ENCODE results near the gene METAP2. TPM values are rescaled to one million over a fixed set of nuclear protein-coding genes. Genes with fewer than 3 reads are reported as not detected.

METAP2 gene
- total RNA-seq (10 to 100 TPM; 50.9 to 69.8 (median 55.5) TPM), polyA plus RNA-seq (10 to 100 TPM; 61.0 to 66.2 TPM)
- long read RNA-seq, donor 1, transcript METAP2-202 (11 exons, 3,601 nt), result major isoform, 52 of 68 reads
- long read RNA-seq, donor 1, transcript METAP2-210 (11 exons, 1,874 nt), result minor isoform, 6 of 68 reads
- long read RNA-seq, donor 1, partial matches to known transcripts, result 8 of 68 reads
- long read RNA-seq, donor 1, other reads (novel, unspliced or antisense), result 1 of 68 reads
- long read RNA-seq, donor 2, transcript METAP2-202 (11 exons, 3,601 nt), result major isoform, 129 of 157 reads
- long read RNA-seq, donor 2, transcript METAP2-210 (11 exons, 1,874 nt), result minor isoform, 14 of 157 reads
- long read RNA-seq, donor 2, partial matches to known transcripts, result 8 of 157 reads
- long read RNA-seq, donor 2, other reads (novel, unspliced or antisense), result 4 of 157 reads
- long read RNA-seq, donor 3, transcript METAP2-210 (11 exons, 1,874 nt), result minor isoform, 6 of 60 reads
- long read RNA-seq, donor 3, transcript METAP2-202 (11 exons, 3,601 nt), result major isoform, 45 of 60 reads
- long read RNA-seq, donor 3, partial matches to known transcripts, result 6 of 60 reads
- long read RNA-seq, donor 3, other reads (novel, unspliced or antisense), result 3 of 60 reads

DNA sequence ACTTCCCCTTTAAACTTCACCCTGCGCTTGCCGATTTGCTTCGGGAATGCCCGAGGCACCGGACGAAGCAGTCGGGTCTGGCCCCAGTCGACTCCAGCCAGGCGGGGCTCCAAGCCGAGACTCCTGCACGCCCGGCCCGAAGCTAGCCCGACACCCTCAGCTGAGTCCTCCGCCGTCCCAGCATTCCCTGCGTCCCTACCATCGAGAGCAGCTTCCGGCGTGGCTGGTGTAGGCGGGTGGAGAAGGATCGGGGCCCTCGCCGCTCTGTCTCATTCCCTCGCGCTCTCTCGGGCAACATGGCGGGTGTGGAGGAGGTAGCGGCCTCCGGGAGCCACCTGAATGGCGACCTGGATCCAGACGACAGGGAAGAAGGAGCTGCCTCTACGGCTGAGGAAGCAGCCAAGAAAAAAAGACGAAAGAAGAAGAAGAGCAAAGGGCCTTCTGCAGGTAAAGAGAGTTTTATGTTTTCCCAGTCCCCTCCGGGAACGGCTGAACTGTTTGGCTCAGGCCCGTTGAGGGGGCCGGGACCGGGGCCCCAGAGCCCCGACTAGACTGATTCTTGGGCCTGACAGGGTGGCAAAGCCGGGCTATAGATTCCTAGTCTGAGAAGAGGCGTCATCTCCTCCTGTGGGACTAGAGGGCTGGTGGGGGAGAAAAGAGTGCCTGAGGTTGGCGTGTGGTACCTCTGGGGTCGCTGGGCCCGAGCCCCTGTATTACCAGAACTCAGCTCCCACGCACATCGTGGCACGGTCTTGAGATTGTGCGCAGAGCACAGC lies at the start of gene METAP2:
TSS of gene METAP2 (plus strand) at position 269 of the 776 bp plus-strand sequence. CDS start at position 297, 28 bp downstream.
- Histone ChIP-seq H3K27ac (peak within 1 kb of the TSS; percentile 85 to 98 (median 94)), H3K4me1 (peaks cover 0 to 35% (median 19%) of the 10 kb centered on the region in 12 donors), H3K4me3 (peak within 1 kb of the TSS; percentile 48 to 98 (median 92)), H3K36me3 (peaks cover 0 to 34% (median 31%) of the 10 kb centered on the region in 9 donors), H3K9me3 (no peaks in the 10 kb centered on the region), H3K27me3 (no peaks in the 10 kb centered on the region)
- 0 to 1% (median 0%) methylated on average over 33 to 49 of the region's 49 CpGs for WGBS, 4 donors
- DNase-seq (peak; percentile 96 to 98 (median 98)), ATAC-seq (peak; percentile 100)
- peak in 1 of 2 donors; percentile 67 for TF ChIP-seq POLR2A (IDR thresholded peaks at IDR 0.05)
- TF ChIP-seq, protein P1, sequence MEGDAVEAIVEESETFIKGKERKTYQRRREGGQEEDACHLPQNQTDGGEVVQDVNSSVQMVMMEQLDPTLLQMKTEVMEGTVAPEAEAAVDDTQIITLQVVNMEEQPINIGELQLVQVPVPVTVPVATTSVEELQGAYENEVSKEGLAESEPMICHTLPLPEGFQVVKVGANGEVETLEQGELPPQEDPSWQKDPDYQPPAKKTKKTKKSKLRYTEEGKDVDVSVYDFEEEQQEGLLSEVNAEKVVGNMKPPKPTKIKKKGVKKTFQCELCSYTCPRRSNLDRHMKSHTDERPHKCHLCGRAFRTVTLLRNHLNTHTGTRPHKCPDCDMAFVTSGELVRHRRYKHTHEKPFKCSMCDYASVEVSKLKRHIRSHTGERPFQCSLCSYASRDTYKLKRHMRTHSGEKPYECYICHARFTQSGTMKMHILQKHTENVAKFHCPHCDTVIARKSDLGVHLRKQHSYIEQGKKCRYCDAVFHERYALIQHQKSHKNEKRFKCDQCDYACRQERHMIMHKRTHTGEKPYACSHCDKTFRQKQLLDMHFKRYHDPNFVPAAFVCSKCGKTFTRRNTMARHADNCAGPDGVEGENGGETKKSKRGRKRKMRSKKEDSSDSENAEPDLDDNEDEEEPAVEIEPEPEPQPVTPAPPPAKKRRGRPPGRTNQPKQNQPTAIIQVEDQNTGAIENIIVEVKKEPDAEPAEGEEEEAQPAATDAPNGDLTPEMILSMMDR (IDR thresholded peaks at IDR 0.05), result no peak
- intact Hi-C loops (cut with DNase I), result loop anchor here in 5 of 10 donors (1.0 to 10.0 kb wide), 7 partner anchors 57 to 259 kb away; partner anchors contain the start of genes FGD6 (in 2 of the 5) and VEZT (in 2 of the 5)

DNA sequence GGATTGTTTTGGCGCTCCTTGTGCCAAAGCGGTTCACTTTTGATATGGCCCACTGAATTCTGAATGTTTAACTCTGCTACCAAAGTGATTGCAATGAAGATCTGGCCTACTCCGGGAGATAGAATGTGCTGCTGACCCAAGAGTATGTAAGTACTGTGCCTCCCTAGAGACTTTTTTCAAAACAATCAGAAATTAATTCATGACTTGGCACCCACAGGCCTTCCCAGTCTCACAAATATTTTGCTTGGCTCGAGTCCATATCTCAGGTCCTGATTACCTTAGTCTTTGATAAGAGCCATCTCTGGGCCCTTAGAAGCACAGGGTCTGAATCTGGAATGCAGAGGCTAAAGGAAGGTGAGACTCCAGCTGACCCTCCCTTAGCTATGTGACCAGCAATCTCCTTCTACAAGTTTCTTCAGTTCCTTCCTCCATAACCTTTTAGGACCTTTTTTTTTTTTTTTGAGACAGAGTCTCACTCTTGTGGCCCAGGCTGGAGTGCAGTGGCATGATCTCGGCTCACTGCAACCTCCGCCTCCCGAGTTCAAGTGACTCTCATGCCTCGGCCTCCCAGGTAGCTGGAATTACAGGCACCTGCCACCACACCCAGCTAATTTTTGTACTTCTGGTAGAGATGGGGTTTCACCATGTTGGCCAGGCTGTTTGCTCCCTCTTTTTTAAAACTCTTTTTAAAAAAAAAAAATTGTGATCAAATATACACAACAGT lies 49.5 kb upstream of the METAP2 start:
- WGBS, 4 donors, result 53 to 61% (median 58%) methylated on average over 8 of the region's 8 CpGs
- no peak overlapping the region for H3K4me3 ChIP-seq
- peak in 1 of 5 donors; percentile 8 for DNase-seq
- intact Hi-C loops (cut with DNase I), result no loop called here
- TF ChIP-seq POLR2A (IDR thresholded peaks at IDR 0.05), result no peak
- TF ChIP-seq, protein P1 (IDR thresholded peaks at IDR 0.05), result no peak
- H3K4me1 ChIP-seq, result peaks cover 0 to 16% (median 6%) of the 10 kb centered on the region in 12 donors
- ATAC-seq, result peak in 3 of 4 donors; percentile 8 to 38 (median 19)
- H3K27ac ChIP-seq, result peak overlapping the region in 3 of 12 donors; percentile 1 to 18 (median 10)
- no peaks in the 10 kb centered on the region for H3K36me3 ChIP-seq
- no peaks in the 10 kb centered on the region for H3K9me3 ChIP-seq
- no peaks in the 10 kb centered on the region for H3K27me3 ChIP-seq

DNA sequence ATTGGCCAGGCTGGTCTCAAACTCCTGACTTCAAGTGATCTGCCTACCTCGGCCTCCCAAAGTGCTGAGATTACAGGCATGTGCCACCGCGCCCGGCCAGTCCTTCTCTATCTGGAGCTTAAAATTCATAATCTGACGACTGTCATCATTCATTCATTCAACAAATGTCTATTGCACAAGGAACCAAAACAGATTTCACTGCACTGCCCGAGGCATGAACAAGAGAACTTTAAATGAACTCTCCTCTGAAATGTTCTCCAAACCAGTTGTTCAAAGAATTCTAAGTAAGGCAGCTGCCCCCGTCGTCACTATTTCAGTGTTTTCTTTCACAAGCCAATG lies 44.8 kb upstream of the METAP2 start:
- Histone ChIP-seq H3K9me3 (no peaks in the 10 kb centered on the region), H3K4me3 (no peak overlapping the region), H3K36me3 (no peaks in the 10 kb centered on the region), H3K27me3 (no peaks in the 10 kb centered on the region), H3K4me1 (peaks cover 0 to 12% (median 5%) of the 10 kb centered on the region in 12 donors), H3K27ac (no peak overlapping the region)
- ATAC-seq (no peak), DNase-seq (no peak)
- TF ChIP-seq, protein P1 (IDR thresholded peaks at IDR 0.05), result no peak
- no peak for TF ChIP-seq POLR2A (IDR thresholded peaks at IDR 0.05)
- 90 to 92% (median 91%) methylated on average over 8 of the region's 8 CpGs for WGBS, 4 donors
- intact Hi-C loops (cut with DNase I), result no loop called here
